Frontal cortex (tissue), 4 donors: ENCODE results near the gene PDCD6IP. TPM values are rescaled to one million over a fixed set of nuclear protein-coding genes. Genes with fewer than 3 reads are reported as not detected.

Source experiments
- DNase-seq, 2 donors: peaks; one replicate each; pipeline ENCODE4 v3.0.0; 2012; ENCODE audit warnings: low spot score in 2 of 2
- FAIRE-seq: peaks from 2 replicates; lab custom pipeline; 2012; peaks lifted over from hg19 to GRCh38; lab: Jason Lieb, UNC
- total RNA-seq: library from RNA; depleted of rRNA; stranded (reverse); fragments of >200 nt; gene quantifications from one replicate; pipeline ENCODE4 v1.2.3, GENCODE V29; 2014
- donor health status: control.
- donor health status: control.
- donor health status: control.

The PDCD6IP gene
- total RNA-seq, 1 donor from 2014 or later = 55.0 TPM

- no peak for FAIRE-seq
- DNase-seq = no peak
These were observed 85.6 kb downstream of the PDCD6IP start for GRCh38 chr3:33883951-33884561.

GRCh38 chr3:33884701-33885100, 86.3 kb downstream of the PDCD6IP start:
- FAIRE-seq = no peak
- no peak for DNase-seq

GRCh38 chr3:33885496-33885895, 87.1 kb downstream of the PDCD6IP start:
- DNase-seq = no peak
- no peak for FAIRE-seq

- no peak for DNase-seq
- no peak for FAIRE-seq
These were observed 87.6 kb downstream of the PDCD6IP start for GRCh38 chr3:33886015-33886414.

- FAIRE-seq (no peak), DNase-seq (no peak)
These were observed 89.0 kb downstream of the PDCD6IP start for GRCh38 chr3:33887478-33887877.

- no peak for FAIRE-seq
These were observed 91.1 kb downstream of the PDCD6IP start for GRCh38 chr3:33889394-33890039.

GRCh38 chr3:33892655-33893054, 94.2 kb downstream of the PDCD6IP start:
- FAIRE-seq (no peak), DNase-seq (no peak)

More at GRCh38 chr3:33889394-33890039, 91.1 kb downstream of the PDCD6IP start:
- no peak for DNase-seq

GRCh38 chr3:33895658-33896057, 97.2 kb downstream of the PDCD6IP start:
- no peak for DNase-seq
- FAIRE-seq = no peak

GRCh38 chr3:33897306-33897705, 98.9 kb downstream of the PDCD6IP start:
- DNase-seq (no peak), FAIRE-seq (no peak)

GRCh38 chr3:33898901-33899300, 100.5 kb downstream of the PDCD6IP start:
- FAIRE-seq = no peak

GRCh38 chr3:33900440-33900808, 102.0 kb downstream of the PDCD6IP start:
- FAIRE-seq (no peak), DNase-seq (no peak)

More at GRCh38 chr3:33898901-33899300, 100.5 kb downstream of the PDCD6IP start:
- no peak for DNase-seq

- FAIRE-seq (no peak), DNase-seq (no peak)
These were observed 102.5 kb downstream of the PDCD6IP start for GRCh38 chr3:33900809-33901505.

GRCh38 chr3:33901862-33902563, 103.6 kb downstream of the PDCD6IP start:
- FAIRE-seq = no peak
- DNase-seq = no peak

- FAIRE-seq (no peak), DNase-seq (no peak)
These were observed 106.3 kb downstream of the PDCD6IP start for GRCh38 chr3:33904730-33905129.

GRCh38 chr3:33908250-33908851, 109.9 kb downstream of the PDCD6IP start:
- DNase-seq (no peak), FAIRE-seq (no peak)

GRCh38 chr3:33909547-33909946, 111.1 kb downstream of the PDCD6IP start:
- FAIRE-seq = no peak
- DNase-seq = no peak

- FAIRE-seq (no peak), DNase-seq (no peak)
These were observed 111.6 kb downstream of the PDCD6IP start for GRCh38 chr3:33910031-33910430.

GRCh38 chr3:33911525-33912322, 113.3 kb downstream of the PDCD6IP start:
- no peak for FAIRE-seq
- no peak for DNase-seq

- no peak for DNase-seq
- no peak for FAIRE-seq
These were observed 115.8 kb downstream of the PDCD6IP start for GRCh38 chr3:33914212-33914611.
